Gastroesophageal sphincter (tissue), 3 donors: Measurements from ENCODE around the gene TMEM170A.

Source experiments
- CTCF ChIP-seq, 4 experiments: fragments of 200-600 bp in 2 of 4; fragments of 450-650 bp in 2 of 4; sonication (generic) in 1 of 4; IDR thresholded peaks; one replicate each; pipeline ENCODE4 v1.5.1; 2017 to 2019; ENCODE audit warnings: antibody characterized with exemption in 4 of 4, mild to moderate bottlenecking in 2 of 4, moderate library complexity in 2 of 4
- EP300 ChIP-seq: sonication (generic); formaldehyde crosslinking; IDR thresholded peaks from one replicate; pipeline ENCODE4 v1.6.1; 2017; ENCODE audit warnings: antibody characterized with exemption, mild to moderate bottlenecking
- POLR2A ChIP-seq, 2 donors: fragments of 450-650 bp; IDR thresholded peaks; one replicate each; pipeline ENCODE4 v1.6.1; 2017; ENCODE audit warnings: antibody characterized with exemption in 2 of 2, mild to moderate bottlenecking in 2 of 2, moderate library complexity in 1 of 2
- POLR2AphosphoS5 ChIP-seq: sonication (generic); formaldehyde crosslinking; IDR thresholded peaks from one replicate; pipeline ENCODE4 v1.6.1; 2017; ENCODE audit warnings: antibody characterized with exemption

DNA sequence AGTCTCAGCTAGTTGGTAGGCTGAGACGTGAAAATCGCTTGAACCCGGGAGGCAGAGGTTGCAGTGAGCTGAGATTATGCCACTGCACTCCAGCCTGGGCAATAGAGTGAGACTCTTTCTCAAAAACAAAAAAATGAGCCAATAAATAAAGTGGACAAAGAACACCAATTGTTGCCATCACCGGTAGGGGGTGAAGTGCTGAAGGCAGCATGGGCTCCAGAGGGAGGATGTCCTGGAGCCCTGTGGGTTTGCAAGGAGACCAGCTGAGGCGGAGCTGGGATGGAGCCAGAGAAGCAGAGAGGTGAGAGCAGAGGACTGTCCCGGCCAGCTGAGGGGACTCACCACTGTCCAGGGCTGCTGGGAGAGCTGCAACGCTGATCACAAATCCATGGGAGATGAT is 17.0 kb upstream of the TMEM170A start:
- TF ChIP-seq CTCF (IDR thresholded peaks at IDR 0.05) (no peak), POLR2AphosphoS5 (no peak), POLR2A (IDR thresholded peaks at IDR 0.05) (no peak), EP300 (no peak)
